Measurements from ENCODE around the gene WRNIP1.
"Not testable (repeated sequence)": the region's sequence is repeated elsewhere in the genome, so short reads cannot be mapped to it uniquely, and the experiment has no call there.

Gene WRNIP1

GRCh38 chr6:2756687-2757224, 8.4 kb upstream of the WRNIP1 start:
- H2BK120ac ChIP-seq (ENCODE audit: low read depth, low read length), result no peak overlapping the region
- no peak overlapping the region for H3K56ac ChIP-seq (ENCODE audit: low read length)
- DNase-seq, result no peak
- H4K5ac ChIP-seq (ENCODE audit: low read length), result no peak overlapping the region
- no peak overlapping the region for H3K4me3 ChIP-seq (ENCODE audit: low read length)
- no peak overlapping the region for H3K4me2 ChIP-seq (ENCODE audit: low read length)
- no peak overlapping the region for H3K9ac ChIP-seq (ENCODE audit: low read length)
- H3K27me3 ChIP-seq (ENCODE audit: insufficient read depth, low read length, poor library complexity), result no peaks in the 10 kb centered on the region
- H3K27ac ChIP-seq (ENCODE audit: low read depth, low read length), result no peak overlapping the region
- no peak overlapping the region for H2BK15ac ChIP-seq (replicated peaks; ENCODE audit: low read depth)
- no peaks in the 10 kb centered on the region for H3K36me3 ChIP-seq (ENCODE audit: control insufficient read depth, insufficient read depth, low read length)
- no peak overlapping the region for H3K18ac ChIP-seq (ENCODE audit: low read length)
- no peaks in the 10 kb centered on the region for H3K4me1 ChIP-seq (ENCODE audit: control insufficient read depth, low read depth, low read length)
- no peak overlapping the region for H2BK5ac ChIP-seq (ENCODE audit: low read length)
- no peak overlapping the region for H3K23ac ChIP-seq (ENCODE audit: low read length)
- no peak overlapping the region for H4K8ac ChIP-seq (ENCODE audit: low read depth, low read length)
- H3K79me2 ChIP-seq (ENCODE audit: control insufficient read depth, insufficient read depth, low read length), result no peaks in the 10 kb centered on the region
- H3K4ac ChIP-seq (ENCODE audit: low read depth, low read length), result no peak overlapping the region
- H2AK5ac ChIP-seq (ENCODE audit: low read length), result no peak overlapping the region
- no peaks in the 10 kb centered on the region for H3K79me1 ChIP-seq (ENCODE audit: low read length)
- WGBS (ENCODE audit: extremely low coverage, insufficient coverage, low lambda C conversion rate), result 100% methylated on average over 1 of the region's 3 CpGs

DNA sequence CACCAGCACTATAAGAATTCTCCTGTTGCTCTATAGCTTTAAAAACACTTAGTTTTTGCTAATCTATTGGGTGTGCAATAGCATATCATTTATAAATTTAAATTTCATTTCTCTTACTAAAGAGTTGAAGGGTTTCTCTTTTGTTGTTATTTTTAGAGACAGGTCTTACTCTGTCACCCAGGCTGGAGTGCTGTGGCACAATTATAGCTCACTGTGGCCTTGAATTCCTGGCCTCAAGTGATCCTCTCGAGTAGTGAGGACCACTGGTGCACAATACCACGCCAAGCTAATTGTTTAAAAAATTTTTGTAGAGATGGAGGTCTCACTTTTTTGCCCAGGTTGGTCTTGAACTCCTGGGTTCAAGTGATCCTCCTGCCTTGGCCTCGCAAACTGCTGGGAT, 6.2 kb upstream of the WRNIP1 start:
- Histone ChIP-seq H3K56ac (ENCODE audit: low read length) (no peak overlapping the region), H3K4me2 (ENCODE audit: low read length) (no peak overlapping the region), H3K23ac (ENCODE audit: low read length) (no peak overlapping the region), H3K27me3 (ENCODE audit: insufficient read depth, low read length, poor library complexity) (no peaks in the 10 kb centered on the region), H4K8ac (ENCODE audit: low read depth, low read length) (no peak overlapping the region), H3K4me3 (ENCODE audit: low read length) (no peak overlapping the region), H4K5ac (ENCODE audit: low read length) (no peak overlapping the region), H3K4ac (ENCODE audit: low read depth, low read length) (no peak overlapping the region), H3K9ac (ENCODE audit: low read length) (no peak overlapping the region), H3K27ac (ENCODE audit: low read depth, low read length) (no peak overlapping the region), H2AK5ac (ENCODE audit: low read length) (no peak overlapping the region), H3K79me2 (ENCODE audit: control insufficient read depth, insufficient read depth, low read length) (no peaks in the 10 kb centered on the region), H2BK120ac (ENCODE audit: low read depth, low read length) (no peak overlapping the region), H3K4me1 (ENCODE audit: control insufficient read depth, low read depth, low read length) (no peaks in the 10 kb centered on the region), H3K79me1 (ENCODE audit: low read length) (no peaks in the 10 kb centered on the region), H2BK15ac (replicated peaks; ENCODE audit: low read depth) (no peak overlapping the region), H3K36me3 (ENCODE audit: control insufficient read depth, insufficient read depth, low read length) (no peaks in the 10 kb centered on the region), H2BK5ac (ENCODE audit: low read length) (no peak overlapping the region), H3K18ac (ENCODE audit: low read length) (no peak overlapping the region)
- no peak for DNase-seq
- no CpG with 5 or more reads among the region's 3 CpGs for WGBS (ENCODE audit: extremely low coverage, insufficient coverage, low lambda C conversion rate)

GRCh38 chr6:2760882-2761842, 4.0 kb upstream of the WRNIP1 start:
- no peak overlapping the region for H3K4me2 ChIP-seq (ENCODE audit: low read length)
- no CpG with 5 or more reads among the region's 8 CpGs for WGBS (ENCODE audit: extremely low coverage, insufficient coverage, low lambda C conversion rate)

GRCh38 chr6:2762868-2763267, 2.3 kb upstream of the WRNIP1 start:
- not testable (repeated sequence) for H2AK5ac ChIP-seq (ENCODE audit: low read length); H4K8ac ChIP-seq (ENCODE audit: low read depth, low read length); H3K18ac ChIP-seq (ENCODE audit: low read length); H3K27me3 ChIP-seq (ENCODE audit: insufficient read depth, low read length, poor library complexity); H3K4me2 ChIP-seq (ENCODE audit: low read length); H3K36me3 ChIP-seq (ENCODE audit: control insufficient read depth, insufficient read depth, low read length); H3K23ac ChIP-seq (ENCODE audit: low read length); H2BK120ac ChIP-seq (ENCODE audit: low read depth, low read length); H3K4me1 ChIP-seq (ENCODE audit: control insufficient read depth, low read depth, low read length); H3K4ac ChIP-seq (ENCODE audit: low read depth, low read length); H4K5ac ChIP-seq (ENCODE audit: low read length); H3K27ac ChIP-seq (ENCODE audit: low read depth, low read length); H2BK5ac ChIP-seq (ENCODE audit: low read length); H3K56ac ChIP-seq (ENCODE audit: low read length); H2BK15ac ChIP-seq (replicated peaks; ENCODE audit: low read depth); H3K79me1 ChIP-seq (ENCODE audit: low read length); H3K4me3 ChIP-seq (ENCODE audit: low read length); H3K9ac ChIP-seq (ENCODE audit: low read length)
- no CpG with 5 or more reads among the region's 4 CpGs for WGBS (ENCODE audit: extremely low coverage, insufficient coverage, low lambda C conversion rate)
- DNase-seq, result peak; percentile 45
- peaks cover 17% of the 10 kb centered on the region for H3K79me2 ChIP-seq (ENCODE audit: control insufficient read depth, insufficient read depth, low read length)

More at GRCh38 chr6:2760882-2761842, 4.0 kb upstream of the WRNIP1 start:
- H4K5ac ChIP-seq (ENCODE audit: low read length), result no peak overlapping the region
- H3K4ac ChIP-seq (ENCODE audit: low read depth, low read length), result no peak overlapping the region
- H3K18ac ChIP-seq (ENCODE audit: low read length), result no peak overlapping the region
- no peaks in the 10 kb centered on the region for H3K79me1 ChIP-seq (ENCODE audit: low read length)
- no peak overlapping the region for H2AK5ac ChIP-seq (ENCODE audit: low read length)
- no peak overlapping the region for H3K23ac ChIP-seq (ENCODE audit: low read length)
- no peaks in the 10 kb centered on the region for H3K4me1 ChIP-seq (ENCODE audit: control insufficient read depth, low read depth, low read length)
- no peak overlapping the region for H3K27ac ChIP-seq (ENCODE audit: low read depth, low read length)
- H2BK120ac ChIP-seq (ENCODE audit: low read depth, low read length), result no peak overlapping the region
- H3K36me3 ChIP-seq (ENCODE audit: control insufficient read depth, insufficient read depth, low read length), result no peaks in the 10 kb centered on the region
- H3K79me2 ChIP-seq (ENCODE audit: control insufficient read depth, insufficient read depth, low read length), result peaks cover 3% of the 10 kb centered on the region
- H2BK15ac ChIP-seq (replicated peaks; ENCODE audit: low read depth), result no peak overlapping the region
- H4K8ac ChIP-seq (ENCODE audit: low read depth, low read length), result no peak overlapping the region
- no peak overlapping the region for H3K9ac ChIP-seq (ENCODE audit: low read length)
- no peak overlapping the region for H3K56ac ChIP-seq (ENCODE audit: low read length)
- no peak overlapping the region for H3K4me3 ChIP-seq (ENCODE audit: low read length)
- H3K27me3 ChIP-seq (ENCODE audit: insufficient read depth, low read length, poor library complexity), result no peaks in the 10 kb centered on the region
- H2BK5ac ChIP-seq (ENCODE audit: low read length), result no peak overlapping the region
- peak; percentile 30 for DNase-seq

DNA sequence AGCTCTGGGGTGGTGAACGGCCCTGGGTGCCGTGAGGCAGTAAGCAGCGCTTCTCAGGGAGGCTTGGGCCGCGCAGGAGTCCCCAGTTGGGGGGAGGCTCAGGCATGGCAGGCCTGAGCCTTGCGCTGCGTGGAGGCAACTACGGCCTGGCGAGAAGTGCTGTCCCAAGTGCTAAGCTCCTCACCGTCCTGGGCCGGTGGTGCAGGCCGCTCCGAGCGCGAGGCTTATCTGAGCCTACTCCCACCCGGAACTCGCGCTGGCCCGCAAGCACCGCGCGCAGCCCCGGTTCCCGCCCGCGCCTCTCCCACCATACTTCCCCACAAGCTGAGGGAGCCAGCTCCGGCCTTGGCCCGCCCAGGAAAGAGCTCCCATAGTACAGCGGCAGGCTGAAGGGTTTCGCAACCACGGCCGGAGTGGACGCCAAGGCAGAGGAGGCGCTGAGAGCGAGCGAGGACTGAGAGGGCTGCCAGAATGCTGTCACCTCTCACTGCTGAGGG, 1.8 kb upstream of the WRNIP1 start:
- peaks cover 7% of the 10 kb centered on the region for H3K4me1 ChIP-seq (ENCODE audit: control insufficient read depth, low read depth, low read length)
- DNase-seq, result no peak
- no peak overlapping the region for H3K4ac ChIP-seq (ENCODE audit: low read depth, low read length)
- WGBS (ENCODE audit: extremely low coverage, insufficient coverage, low lambda C conversion rate), result no CpG with 5 or more reads among the region's 36 CpGs
- H3K79me2 ChIP-seq (ENCODE audit: control insufficient read depth, insufficient read depth, low read length), result peaks cover 22% of the 10 kb centered on the region
- no peak overlapping the region for H3K23ac ChIP-seq (ENCODE audit: low read length)
- no peak overlapping the region for H2BK15ac ChIP-seq (replicated peaks; ENCODE audit: low read depth)
- no peaks in the 10 kb centered on the region for H3K27me3 ChIP-seq (ENCODE audit: insufficient read depth, low read length, poor library complexity)
- H2BK5ac ChIP-seq (ENCODE audit: low read length), result no peak overlapping the region
- no peak overlapping the region for H3K4me2 ChIP-seq (ENCODE audit: low read length)
- no peak overlapping the region for H3K9ac ChIP-seq (ENCODE audit: low read length)
- H2AK5ac ChIP-seq (ENCODE audit: low read length), result no peak overlapping the region
- H3K56ac ChIP-seq (ENCODE audit: low read length), result no peak overlapping the region
- peaks cover 8% of the 10 kb centered on the region for H3K79me1 ChIP-seq (ENCODE audit: low read length)
- H3K36me3 ChIP-seq (ENCODE audit: control insufficient read depth, insufficient read depth, low read length), result no peaks in the 10 kb centered on the region
- no peak overlapping the region for H4K5ac ChIP-seq (ENCODE audit: low read length)
- H3K27ac ChIP-seq (ENCODE audit: low read depth, low read length), result no peak overlapping the region
- H3K18ac ChIP-seq (ENCODE audit: low read length), result no peak overlapping the region
- no peak overlapping the region for H3K4me3 ChIP-seq (ENCODE audit: low read length)
- H4K8ac ChIP-seq (ENCODE audit: low read depth, low read length), result no peak overlapping the region
- no peak overlapping the region for H2BK120ac ChIP-seq (ENCODE audit: low read depth, low read length)
